GM19438 (cell line): ENCODE data around the gene NCKAP1.
"Not testable (repeated sequence)": the region's sequence is repeated elsewhere in the genome, so short reads cannot be mapped to it uniquely, and the experiment has no call there.

ENCODE experiments used
- ATAC-seq: cut with Tn5 transposase; IDR thresholded peaks from one replicate; pipeline ENCODE4 v1.9.1; 2021; ENCODE audit warnings: low read depth; ENCODE audit not compliant: unreplicated experiment

The NCKAP1 gene, protein sequence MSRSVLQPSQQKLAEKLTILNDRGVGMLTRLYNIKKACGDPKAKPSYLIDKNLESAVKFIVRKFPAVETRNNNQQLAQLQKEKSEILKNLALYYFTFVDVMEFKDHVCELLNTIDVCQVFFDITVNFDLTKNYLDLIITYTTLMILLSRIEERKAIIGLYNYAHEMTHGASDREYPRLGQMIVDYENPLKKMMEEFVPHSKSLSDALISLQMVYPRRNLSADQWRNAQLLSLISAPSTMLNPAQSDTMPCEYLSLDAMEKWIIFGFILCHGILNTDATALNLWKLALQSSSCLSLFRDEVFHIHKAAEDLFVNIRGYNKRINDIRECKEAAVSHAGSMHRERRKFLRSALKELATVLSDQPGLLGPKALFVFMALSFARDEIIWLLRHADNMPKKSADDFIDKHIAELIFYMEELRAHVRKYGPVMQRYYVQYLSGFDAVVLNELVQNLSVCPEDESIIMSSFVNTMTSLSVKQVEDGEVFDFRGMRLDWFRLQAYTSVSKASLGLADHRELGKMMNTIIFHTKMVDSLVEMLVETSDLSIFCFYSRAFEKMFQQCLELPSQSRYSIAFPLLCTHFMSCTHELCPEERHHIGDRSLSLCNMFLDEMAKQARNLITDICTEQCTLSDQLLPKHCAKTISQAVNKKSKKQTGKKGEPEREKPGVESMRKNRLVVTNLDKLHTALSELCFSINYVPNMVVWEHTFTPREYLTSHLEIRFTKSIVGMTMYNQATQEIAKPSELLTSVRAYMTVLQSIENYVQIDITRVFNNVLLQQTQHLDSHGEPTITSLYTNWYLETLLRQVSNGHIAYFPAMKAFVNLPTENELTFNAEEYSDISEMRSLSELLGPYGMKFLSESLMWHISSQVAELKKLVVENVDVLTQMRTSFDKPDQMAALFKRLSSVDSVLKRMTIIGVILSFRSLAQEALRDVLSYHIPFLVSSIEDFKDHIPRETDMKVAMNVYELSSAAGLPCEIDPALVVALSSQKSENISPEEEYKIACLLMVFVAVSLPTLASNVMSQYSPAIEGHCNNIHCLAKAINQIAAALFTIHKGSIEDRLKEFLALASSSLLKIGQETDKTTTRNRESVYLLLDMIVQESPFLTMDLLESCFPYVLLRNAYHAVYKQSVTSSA

DNA sequence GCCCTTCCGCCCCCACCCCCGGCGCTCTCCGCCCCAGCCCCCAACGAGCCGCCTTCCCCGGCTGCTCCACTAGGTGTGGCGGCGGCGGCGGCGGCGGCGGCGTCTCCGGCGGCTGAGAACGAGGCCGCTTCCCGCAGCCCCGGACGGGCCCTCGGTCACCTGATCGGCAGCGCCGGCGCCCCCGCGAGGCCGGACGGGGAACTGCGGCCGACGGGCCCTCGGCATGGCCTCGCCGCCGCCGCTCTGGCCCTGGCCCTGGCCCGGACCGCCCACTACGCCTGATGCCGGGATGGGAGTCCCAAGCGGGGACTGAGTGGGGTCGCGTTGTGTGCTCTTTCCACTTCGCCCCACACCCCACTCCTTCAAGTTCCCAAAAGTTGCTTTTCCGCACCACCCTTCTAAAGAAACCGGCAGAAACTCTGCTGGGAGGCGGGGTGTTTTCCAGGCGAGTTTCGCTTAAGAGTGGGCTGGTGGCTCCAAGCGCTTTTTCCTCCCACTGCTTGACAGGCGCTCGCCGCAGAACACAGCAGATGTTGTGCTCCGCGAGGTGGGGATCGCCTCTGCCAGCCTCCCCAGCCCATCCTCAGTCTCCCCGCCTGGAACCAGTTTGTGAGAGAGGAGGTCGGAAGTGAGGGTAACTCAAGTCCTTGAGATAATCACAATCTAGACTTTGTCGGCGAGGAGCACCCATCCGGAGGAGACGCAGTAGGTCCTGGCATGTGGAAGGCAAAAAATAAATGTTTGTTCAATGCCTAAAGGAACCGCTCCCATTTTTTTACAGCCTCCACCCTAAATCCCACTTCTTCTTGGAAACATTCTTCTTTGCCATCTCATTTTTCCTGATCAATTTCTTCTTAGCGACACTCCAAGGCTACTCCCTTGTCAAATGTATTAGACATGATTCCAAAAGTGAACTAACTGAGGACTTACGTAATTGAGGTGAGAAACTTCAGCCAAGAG lies at the start of gene NCKAP1:
TSS of gene NCKAP1 (minus strand) at position 117 of the 960 bp plus-strand sequence. CDS start 358 bp downstream, outside the sequence.
- peak; percentile 85 for ATAC-seq

DNA sequence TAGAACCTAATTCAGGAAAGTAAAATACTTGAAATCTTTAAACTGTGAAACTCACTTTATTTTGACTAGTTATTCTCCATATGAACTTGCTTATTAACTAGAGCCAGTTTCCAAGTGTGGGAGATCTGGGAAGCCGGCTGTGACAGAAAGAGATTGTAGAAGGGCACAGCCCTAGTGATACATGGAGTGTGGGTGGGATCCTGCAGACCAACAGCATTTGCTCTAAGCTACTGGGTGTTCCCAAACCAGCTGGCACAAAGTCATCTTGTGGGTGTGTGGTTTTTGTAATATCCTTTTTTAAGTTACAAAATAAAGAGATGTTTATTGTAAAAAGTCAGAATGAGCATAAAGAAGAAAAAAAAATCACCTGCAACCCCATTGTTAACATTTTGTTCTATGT lies 43.7 kb upstream of the NCKAP1 start:
- no peak for ATAC-seq

DNA sequence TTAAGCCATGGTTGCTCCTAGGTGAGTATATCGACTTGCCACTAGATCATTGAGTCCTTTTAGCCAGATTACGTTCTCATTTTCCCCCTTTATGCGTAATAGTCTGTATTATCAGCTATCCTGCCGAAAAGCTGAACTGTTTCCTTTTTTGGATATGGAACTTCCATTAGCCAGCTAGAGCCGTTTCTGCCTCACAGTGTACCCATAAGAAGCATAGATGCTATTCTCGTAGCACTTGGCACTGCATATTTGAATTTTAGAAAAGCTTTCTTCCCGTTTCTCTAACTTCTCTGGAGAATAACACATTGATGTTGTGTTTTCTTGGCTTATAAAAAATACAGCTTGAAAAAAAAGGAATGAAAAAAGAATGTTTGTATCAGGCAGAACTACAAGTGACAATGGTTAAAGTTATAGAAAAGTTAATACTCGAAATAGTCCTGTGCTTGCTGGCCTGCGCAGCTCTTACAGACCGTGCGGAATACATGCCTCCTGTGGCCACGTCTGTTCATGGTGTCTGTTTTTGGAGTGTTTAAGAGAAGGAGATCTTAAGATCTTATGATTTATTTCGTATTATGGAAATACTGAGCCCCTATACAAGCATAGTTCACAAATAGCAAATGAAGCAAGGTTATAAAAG lies 41.0 kb upstream of the NCKAP1 start:
- peak; percentile 14 for ATAC-seq

DNA sequence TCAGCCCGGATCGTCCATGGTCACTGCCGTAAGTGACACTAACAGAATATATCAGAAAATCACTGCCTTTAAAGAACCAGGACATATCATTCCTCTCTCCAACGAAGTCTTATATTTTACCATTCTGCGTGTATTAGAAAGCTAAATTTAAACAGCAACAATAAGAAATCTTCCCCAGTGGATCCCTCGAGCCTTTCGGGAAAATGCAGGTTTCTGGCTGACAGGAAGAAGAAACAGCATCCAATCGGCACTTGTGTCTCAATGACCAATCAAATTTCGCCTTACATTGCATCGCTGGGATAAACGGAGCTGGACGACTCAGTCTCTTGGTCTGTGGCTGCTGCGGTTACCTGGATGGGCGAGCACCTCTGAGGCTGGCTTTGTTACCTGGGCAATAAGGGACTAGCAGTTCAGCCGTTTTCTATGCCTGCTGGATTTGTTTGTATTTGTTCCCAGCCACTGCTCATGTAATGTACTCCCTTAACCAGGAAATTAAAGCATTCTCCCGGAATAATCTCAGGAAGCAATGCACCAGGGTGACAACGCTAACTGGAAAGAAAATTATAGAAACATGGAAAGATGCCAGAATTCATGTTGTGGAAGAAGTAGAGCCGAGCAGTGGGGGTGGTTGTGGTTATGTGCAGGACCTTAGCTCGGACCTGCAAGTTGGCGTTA lies 40.3 kb upstream of the NCKAP1 start, which contains the start of gene DUSP19:
TSS of gene DUSP19 (plus strand) at position 284 of the 675 bp plus-strand sequence. CDS start at position 471, 187 bp downstream.
- ATAC-seq: peak; percentile 91

DNA sequence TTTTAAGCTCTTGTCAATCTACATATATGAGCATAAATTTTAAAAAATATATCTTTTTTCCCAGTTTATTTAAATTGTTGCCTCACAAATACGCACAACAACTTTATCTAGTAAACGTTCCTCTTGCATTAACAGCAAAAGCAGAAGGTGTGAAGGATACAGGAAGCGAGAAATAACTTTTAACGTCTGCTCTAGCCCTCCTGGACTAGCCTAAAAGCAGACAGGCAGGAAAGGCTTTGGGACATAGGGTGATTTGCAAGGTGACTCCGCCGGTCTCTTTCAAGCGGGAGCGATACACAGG lies 39.9 kb upstream of the NCKAP1 start:
- ATAC-seq: no peak

DNA sequence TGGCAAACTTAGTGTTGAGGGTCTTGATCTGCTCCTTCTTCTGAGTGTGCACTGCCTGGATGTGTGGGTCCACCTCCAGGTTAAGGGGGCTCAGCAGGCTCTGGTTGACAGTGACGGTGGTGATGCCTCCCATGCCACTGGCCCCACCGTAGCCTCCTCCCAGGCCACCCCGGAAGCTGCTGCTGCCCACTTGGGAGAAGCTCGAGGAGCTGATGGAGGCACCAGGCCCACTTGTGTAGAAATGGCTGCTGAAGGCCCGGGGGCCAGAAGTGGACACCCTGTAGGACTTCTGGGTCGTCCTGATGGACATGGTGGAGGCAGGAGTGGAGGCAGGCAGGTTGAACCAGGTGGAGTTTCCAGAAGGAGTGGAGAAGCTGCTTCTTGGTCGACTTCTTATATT lies 33.9 kb upstream of the NCKAP1 start:
- no peak for ATAC-seq

DNA sequence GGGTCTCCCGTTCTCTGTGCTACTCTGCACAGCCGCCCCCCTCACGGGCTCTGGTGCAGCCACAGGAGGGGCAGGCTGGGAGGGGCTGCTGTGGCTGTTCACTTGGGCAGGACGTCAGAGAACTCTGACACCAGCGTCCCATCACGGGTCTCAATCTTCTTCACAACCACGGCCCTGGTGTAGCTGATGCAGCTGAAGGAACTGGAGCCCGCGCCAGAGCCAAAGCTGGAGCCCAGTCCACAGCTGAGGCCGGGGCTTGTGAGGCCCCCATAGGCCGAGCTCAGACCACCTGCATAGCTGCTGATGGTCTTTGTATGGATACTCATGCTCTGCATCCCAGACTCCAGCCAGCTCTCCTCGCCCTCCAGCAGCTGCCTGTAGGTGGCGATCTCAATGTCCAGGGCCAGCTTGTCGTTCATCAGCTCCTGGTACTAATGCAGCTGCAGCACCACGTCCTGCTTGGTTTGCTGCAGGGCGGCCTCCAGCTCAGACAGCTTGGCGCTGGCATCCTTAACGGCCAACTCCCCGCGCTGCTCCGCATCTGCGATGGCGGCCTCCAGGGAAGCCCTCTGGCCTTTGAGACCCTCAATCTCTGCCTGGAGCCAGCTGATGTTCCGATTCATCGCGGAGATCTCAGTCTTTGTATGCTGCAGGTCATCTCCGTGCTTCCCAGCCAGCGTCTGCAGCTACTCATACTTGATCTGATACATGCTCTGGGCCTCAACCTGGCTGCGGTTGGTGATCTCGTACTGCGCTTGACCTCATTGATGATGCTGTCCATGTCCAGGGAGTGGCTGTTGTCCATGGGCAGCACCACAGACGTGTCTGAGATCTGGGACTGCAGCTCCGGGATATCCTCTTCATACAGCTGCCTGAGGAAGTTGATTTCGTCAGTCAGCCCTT lies 32.9 kb upstream of the NCKAP1 start:
- no peak for ATAC-seq

DNA sequence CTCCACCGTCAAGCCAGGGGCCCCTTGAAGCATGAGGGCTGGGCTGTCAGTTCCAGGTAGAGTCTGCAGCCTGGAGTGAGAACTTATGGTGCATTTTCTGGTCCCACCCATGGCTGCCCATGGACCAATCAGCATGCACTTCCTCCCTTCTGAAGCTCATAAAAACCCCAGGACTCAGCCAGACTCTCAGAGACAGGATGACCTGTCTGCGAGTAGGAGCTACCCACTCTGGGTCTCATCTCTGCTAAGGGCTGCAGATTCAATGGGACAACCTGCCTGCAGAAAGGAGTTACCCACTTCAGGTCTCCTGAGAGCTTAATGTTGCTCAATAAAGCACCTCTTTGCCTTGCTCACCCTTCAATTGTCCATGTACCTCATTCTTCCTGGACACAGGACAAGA lies 30.9 kb upstream of the NCKAP1 start:
- ATAC-seq: no peak

DNA sequence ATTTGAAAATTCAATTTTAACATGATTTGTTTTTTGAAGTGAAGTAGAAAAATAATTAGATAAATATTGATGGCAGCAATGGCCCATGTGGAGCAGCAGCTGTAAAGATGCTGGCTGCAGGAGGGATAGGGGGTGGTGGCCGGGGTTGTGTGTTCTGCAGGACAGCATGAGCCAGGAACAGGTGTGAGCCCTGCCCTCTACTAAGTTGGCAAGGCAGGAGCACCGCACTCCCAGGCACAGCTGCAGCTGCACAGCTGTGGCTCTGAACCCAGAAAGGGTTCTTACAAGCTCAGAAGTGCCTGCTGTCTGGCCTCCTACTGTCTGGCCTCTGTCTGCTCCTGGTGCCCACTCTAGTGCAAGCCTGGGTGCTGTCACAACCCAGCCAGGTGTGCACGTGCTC lies 30.3 kb upstream of the NCKAP1 start:
- no peak for ATAC-seq

DNA sequence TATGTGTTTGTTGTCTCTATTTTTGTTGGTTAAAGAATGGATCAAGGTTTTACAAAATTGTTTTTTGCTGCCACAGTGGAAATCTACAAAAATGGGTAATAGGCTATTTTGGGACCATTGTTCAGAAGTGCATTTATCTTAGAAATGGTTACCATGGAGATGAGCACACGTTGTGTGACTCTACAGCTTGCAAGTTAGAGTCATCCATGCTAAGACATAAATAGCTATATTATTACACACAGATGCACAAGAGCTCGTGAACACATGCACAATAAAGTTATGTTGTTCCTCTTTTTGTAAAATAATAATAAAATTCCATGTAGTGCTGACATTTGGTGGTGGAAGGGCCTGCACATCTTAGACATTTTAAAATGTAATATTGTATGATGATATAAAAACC lies 24.8 kb upstream of the NCKAP1 start:
- no peak for ATAC-seq

DNA sequence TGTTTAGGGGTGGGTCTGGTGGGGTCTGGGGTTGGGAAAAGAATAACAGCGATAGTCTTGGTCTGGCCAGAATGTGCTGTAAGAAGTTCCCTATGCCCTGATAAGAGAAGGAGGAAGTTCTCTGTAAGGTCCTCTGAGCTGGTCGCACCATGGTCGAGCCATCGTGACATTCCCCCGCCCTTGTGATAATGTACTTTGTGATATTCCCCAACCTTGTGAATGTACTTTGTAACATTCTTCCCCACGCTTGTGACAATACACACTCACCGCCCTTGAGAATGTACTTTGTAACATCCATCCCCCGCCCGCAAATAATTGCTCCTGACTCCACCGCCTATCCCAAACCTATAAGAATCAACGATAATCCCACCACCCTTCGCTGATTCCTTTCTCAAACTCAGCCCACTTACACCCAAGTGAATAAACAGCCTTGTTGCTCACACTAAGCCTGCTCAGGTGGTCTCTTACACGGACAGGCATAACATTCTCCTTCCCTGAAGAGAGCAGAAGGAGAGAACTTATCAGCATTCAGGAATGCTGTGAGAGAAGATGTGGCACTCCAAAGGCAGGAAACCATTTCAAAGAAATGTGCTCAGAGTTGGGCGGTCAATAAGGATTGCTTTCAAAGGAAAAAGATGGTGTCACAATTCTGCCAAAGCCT lies 22.4 kb upstream of the NCKAP1 start:
- no peak for ATAC-seq

DNA sequence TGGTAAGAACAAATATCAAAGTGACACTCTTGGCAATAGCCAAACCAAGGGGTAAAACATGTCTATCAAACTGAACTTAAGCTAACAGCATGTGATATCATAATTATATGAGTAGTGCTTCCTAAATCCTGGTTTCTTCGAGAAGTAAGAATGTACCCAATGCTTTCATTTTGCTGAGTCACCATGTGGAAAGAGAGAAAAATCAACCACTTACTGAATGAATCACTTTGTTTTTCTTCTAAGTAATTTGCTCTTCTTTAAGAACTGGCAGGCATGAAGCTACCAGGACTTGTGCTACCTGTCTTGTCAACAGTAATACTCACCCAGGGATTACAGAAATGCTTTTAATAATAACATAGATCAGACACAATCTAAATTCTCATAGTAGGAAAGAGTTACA lies 21.3 kb upstream of the NCKAP1 start:
- ATAC-seq: no peak

DNA sequence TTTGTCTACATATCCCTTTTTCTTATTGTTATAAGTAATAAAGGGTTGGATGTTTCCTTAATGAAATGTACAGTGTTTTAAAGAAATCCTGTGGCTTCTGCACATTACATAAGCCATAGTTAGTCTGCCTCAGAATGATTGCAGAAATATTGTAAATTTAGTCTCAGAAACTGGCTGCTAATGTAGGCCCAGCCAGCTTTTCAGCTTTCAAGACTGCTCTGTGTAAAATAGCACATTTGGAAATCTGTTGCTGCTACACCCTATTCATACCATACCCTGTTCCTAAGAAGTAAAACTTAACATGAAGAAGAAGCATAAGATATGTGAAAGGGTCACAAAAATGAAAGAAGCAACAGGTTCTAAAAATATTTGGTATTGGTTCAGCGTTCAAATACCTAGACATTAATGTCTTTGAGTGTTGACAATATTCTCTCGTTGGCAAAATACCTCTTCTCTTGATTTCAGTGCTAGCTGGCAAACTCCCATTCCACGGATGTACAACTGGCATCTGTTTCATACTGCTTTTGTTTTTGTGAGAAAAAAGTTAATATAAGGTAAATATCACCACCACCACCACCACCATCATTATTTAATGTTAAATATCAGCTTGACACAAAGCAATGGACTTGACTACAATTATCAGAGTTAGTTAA lies 19.2 kb upstream of the NCKAP1 start:
- ATAC-seq: peak; percentile 54

DNA sequence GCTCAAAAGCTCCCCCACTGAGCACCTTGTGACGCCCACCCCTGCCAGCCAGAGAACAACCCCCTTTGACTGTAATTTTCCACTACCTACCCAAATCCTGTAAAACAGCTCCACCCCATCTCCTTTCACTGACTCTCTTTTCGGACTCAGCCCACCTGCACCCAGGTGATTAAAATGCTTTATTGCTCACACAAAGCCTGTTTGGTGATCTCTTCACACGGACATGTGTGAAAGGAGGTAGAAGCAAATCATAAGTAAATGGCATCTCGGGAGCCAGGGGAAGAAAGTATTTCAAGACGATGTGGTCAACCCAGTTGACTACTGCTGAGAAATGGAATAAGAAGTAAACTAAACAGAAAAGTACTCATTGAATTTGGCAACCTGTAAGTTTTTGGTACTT lies 11.2 kb upstream of the NCKAP1 start:
- no peak for ATAC-seq

DNA sequence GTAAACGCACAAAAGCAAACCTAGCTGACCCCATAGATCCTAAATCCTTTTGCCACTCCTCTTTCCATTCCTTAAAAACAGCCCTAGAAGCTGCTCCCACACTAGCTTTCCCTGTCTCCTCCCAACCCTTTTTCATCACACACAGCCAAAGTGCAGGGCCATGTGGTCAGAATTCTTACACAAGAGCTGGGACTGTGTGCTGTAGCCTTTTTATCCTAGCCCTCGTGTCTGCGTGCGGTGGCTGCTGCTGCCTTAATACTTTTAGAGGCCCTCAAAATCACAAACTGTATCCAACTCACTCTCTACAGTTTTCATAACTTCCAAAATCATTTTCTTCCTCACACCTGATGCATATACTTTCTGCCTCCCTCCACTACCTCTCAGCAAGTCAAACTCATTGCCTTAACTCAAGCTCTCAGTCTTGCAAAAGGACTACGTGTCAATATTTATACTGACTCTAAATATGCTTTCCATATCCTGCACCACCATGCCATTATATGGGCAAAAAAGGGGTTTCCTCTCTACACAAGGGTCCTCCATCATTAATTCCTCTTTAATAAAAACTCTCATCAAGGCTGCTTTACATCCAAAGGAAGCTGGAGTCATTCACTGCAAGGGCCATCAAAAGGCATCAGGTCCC lies 9.3 kb upstream of the NCKAP1 start:
- ATAC-seq: not testable (repeated sequence)

DNA sequence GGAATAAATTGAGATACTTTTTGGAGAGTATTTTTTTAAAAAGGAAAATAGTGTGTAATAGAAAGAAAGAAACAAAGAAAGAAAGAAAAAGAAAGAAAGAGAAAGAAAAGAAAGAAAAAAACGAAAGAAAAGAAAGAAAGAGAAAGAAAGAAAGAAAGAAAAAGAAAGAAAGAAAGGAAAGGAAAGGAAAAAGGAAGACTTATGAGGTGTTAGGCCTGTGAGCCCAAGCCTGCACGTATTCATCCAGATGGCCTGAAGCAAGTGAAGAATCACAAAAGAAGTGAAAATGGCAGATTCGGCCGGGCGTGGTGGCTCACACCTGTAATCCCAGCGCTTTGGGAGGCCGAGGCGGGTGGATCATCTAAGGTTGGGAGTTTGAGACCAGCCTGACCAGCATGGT lies 5.3 kb upstream of the NCKAP1 start:
- not testable (repeated sequence) for ATAC-seq

DNA sequence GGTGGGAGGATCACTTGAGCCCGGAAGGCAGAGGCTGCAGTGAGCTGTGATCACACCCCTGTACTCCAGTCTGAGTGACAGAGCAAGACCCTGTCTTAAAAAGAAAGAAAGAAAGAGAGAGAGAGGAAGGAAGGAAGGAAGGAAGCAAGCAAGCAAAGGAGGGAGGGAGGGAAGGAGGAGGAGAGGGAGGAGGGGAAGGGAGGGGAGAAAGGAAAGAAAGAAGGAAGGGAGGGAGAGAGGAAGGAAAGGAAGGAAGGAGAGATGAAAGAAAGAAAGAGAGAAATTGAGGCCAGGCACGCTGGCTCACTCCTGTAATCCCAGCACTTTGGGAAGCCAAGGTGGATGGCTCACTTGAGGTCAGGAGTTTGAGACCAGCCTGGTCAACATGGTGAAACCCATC lies 2.3 kb upstream of the NCKAP1 start:
- no peak for ATAC-seq
